HepG2 (cell line): ENCODE data around the gene HRH3. TPM values are rescaled to one million over a fixed set of nuclear protein-coding genes. Genes with fewer than 3 reads are reported as not detected.

Experiments used
- AHR ChIP-seq: IDR thresholded peaks from 2 replicates; pipeline ENCODE4 v1.6.1; 2018; ENCODE audit warnings: missing genetic modification reagents, missing compliant biosample characterization
- FOXM1 ChIP-seq: sonication (generic); formaldehyde crosslinking; IDR thresholded peaks from 2 replicates; pipeline ENCODE4 v1.5.0; 2020; ENCODE audit warnings: missing genetic modification reagents
- FOXP1 ChIP-seq, 2 experiments: fragments of 450-650 bp in 1 of 2; IDR thresholded peaks; 2 replicates each; pipeline ENCODE4 v1.6.1; 2017 to 2018; ENCODE audit warnings: antibody characterized with exemption in 1 of 2
- IRF2 ChIP-seq: IDR thresholded peaks from 2 replicates; pipeline ENCODE4 v1.6.1; 2018; ENCODE audit warnings: missing genetic modification reagents, missing compliant biosample characterization
- KAT7 ChIP-seq: IDR thresholded peaks from 2 replicates; pipeline ENCODE4 v1.6.1; 2018; ENCODE audit warnings: borderline replicate concordance, missing compliant biosample characterization
- MEIS1 ChIP-seq: sonication (generic); formaldehyde crosslinking; IDR thresholded peaks from 2 replicates; pipeline ENCODE4 v1.9.0; 2021; ENCODE audit warnings: mild to moderate bottlenecking, missing genetic modification reagents, moderate library complexity, borderline replicate concordance
- NCOA2 ChIP-seq: sonication (generic); formaldehyde crosslinking; IDR thresholded peaks from 2 replicates; pipeline ENCODE4 v1.8.0; 2022; ENCODE audit warnings: inconsistent platforms
- SMARCC2 ChIP-seq: fragments of 450-650 bp; IDR thresholded peaks from 2 replicates; pipeline ENCODE4 v1.6.1; 2017; ENCODE audit warnings: antibody characterized with exemption, mild to moderate bottlenecking
- ZNF10 ChIP-seq: sonication (generic); formaldehyde crosslinking; IDR thresholded peaks from 2 replicates; pipeline ENCODE4 v1.4.0; 2020; ENCODE audit warnings: mild to moderate bottlenecking, low read depth, missing genetic modification reagents, borderline replicate concordance
- ZNF510 ChIP-seq: sonication (generic); formaldehyde crosslinking; IDR thresholded peaks from 2 replicates; pipeline ENCODE4 v1.4.0; 2020; ENCODE audit warnings: low read depth, mild to moderate bottlenecking, missing genetic modification reagents
- ZNF577 ChIP-seq: sonication (generic); formaldehyde crosslinking; IDR thresholded peaks from 2 replicates; pipeline ENCODE4 v1.4.0; 2020; ENCODE audit warnings: mild to moderate bottlenecking, low read depth, missing genetic modification reagents, borderline replicate concordance
- ZNF672 ChIP-seq: sonication (generic); formaldehyde crosslinking; IDR thresholded peaks from 2 replicates; pipeline ENCODE4 v1.8.1; 2022; ENCODE audit warnings: missing genetic modification reagents
- ZSCAN25 ChIP-seq: sonication (generic); formaldehyde crosslinking; IDR thresholded peaks from 2 replicates; pipeline ENCODE4 v1.8.0; 2022; ENCODE audit warnings: mild to moderate bottlenecking, missing genetic modification reagents
- polyA plus RNA-seq, 8 experiments: library from polyadenylated mRNA; depleted of rRNA in 3 of 8; stranded (reverse) in 7 of 8; unstranded in 1 of 8; fragments of >200 nt; fragmentation: Illumina TruSeq in 4 of 8; extraction: Trizol in 4 of 8; gene quantifications; 2 replicates each; pipeline versions ENCODE4 v1.2.1 to v1.2.3, GENCODE V29; 2011 to 2016; ENCODE audit warnings: low read depth in 4 of 8, missing spikeins in 1 of 8, mixed read lengths in 1 of 8; ENCODE audit not compliant: insufficient read depth in 1 of 8
- total RNA-seq, 5 experiments: library from RNA; depleted of rRNA; stranded (reverse); fragments of >200 nt; fragmentation: Illumina TruSeq; extraction: Trizol; gene quantifications; 2 replicates each; pipeline ENCODE4 v1.2.3, GENCODE V29; 2016; ENCODE audit warnings: low read depth in 1 of 5
- TF ChIP-seq, protein P1 (sequence below): sonication (generic); formaldehyde crosslinking; IDR thresholded peaks from 2 replicates; pipeline ENCODE4 v1.8.1; 2022; ENCODE audit warnings: mild to moderate bottlenecking, missing genetic modification reagents
- TF ChIP-seq, protein P2 (sequence below): sonication (generic); formaldehyde crosslinking; conservative IDR thresholded peaks from 2 replicates; pipeline ENCODE4 v1.4.0; 2020; ENCODE audit warnings: missing genetic modification reagents
- TF ChIP-seq, protein P3 (sequence below): sonication (generic); formaldehyde crosslinking; IDR thresholded peaks from 2 replicates; pipeline ENCODE4 v1.8.0; 2022; ENCODE audit warnings: low read depth, missing genetic modification reagents
- TF ChIP-seq, protein P4 (sequence below): sonication (generic); formaldehyde crosslinking; IDR thresholded peaks from 2 replicates; pipeline ENCODE4 v1.8.0; 2022; ENCODE audit warnings: missing genetic modification reagents, mild to moderate bottlenecking, inconsistent platforms, borderline replicate concordance

Gene HRH3
- total and polyA plus RNA-seq, 2 of the 13 experiments (the other 11 are each of a cell fraction or from before 2014, with no cell fraction given) = 0.18 TPM; not detected in 1

DNA sequence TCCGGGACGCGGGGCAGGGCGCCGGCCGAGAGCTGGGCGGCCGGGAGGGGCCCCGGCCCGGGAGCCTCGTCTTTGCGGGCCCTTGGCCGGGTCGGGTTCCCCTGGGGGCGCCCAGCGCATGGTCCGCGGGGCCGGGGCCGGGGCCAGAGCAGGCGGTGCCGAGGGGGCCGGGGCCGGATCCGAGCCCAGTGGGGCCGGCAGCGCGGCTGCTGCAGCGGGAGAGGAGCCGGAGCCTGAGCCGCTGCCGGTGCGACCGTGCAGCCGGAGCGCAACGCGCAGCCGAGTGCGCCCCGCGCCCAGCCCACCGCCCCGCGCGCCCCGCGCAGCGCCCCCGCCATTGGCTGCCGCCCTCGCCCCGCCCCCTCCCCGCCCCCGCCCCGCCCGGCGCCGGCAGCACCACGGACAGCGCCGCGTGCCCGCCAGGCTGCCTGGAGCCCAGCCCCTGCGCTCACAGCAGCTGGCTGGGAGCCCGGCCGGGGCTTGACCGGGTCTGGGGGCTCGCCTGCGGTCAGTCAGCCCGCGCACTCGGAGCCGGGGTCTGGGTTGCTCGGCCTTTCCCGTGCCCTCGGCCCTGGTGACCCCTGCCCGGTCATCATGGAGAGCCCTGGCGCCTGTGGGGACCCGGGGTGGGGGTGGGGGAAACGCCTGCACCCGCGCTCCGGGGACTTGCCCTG lies at the start of gene HRH3 (continued):
- TF ChIP-seq KAT7 (CRISPR knock-in tag) (no peak), ZNF10 (CRISPR knock-in tag) (no peak), ZNF510 (CRISPR knock-in tag) (no peak), NCOA2 (peak; percentile 27; the same call in 1 of the 2 replicates), SMARCC2 (no peak), AHR (CRISPR knock-in tag) (peak; percentile 61; the same call in 1 of the 2 replicates), IRF2 (CRISPR knock-in tag) (peak; percentile 45; the same call in 1 of the 2 replicates), ZSCAN25 (CRISPR knock-in tag) (no peak), FOXM1 (0 out of 2 replicates have a peak, but pooled peaks have one; percentile 17), MEIS1 (no peak), ZNF672 (CRISPR knock-in tag) (no peak), FOXP1 (IDR thresholded peaks at IDR 0.05) (no peak), FOXP1 (CRISPR knock-in tag; IDR thresholded peaks at IDR 0.05) (no peak), ZNF577 (CRISPR knock-in tag) (no peak)
- TF ChIP-seq, protein P1, sequence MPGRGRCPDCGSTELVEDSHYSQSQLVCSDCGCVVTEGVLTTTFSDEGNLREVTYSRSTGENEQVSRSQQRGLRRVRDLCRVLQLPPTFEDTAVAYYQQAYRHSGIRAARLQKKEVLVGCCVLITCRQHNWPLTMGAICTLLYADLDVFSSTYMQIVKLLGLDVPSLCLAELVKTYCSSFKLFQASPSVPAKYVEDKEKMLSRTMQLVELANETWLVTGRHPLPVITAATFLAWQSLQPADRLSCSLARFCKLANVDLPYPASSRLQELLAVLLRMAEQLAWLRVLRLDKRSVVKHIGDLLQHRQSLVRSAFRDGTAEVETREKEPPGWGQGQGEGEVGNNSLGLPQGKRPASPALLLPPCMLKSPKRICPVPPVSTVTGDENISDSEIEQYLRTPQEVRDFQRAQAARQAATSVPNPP (CRISPR knock-in tag) = 0 out of 2 replicates have a peak, but pooled peaks have one; percentile 31
- TF ChIP-seq, protein P2, sequence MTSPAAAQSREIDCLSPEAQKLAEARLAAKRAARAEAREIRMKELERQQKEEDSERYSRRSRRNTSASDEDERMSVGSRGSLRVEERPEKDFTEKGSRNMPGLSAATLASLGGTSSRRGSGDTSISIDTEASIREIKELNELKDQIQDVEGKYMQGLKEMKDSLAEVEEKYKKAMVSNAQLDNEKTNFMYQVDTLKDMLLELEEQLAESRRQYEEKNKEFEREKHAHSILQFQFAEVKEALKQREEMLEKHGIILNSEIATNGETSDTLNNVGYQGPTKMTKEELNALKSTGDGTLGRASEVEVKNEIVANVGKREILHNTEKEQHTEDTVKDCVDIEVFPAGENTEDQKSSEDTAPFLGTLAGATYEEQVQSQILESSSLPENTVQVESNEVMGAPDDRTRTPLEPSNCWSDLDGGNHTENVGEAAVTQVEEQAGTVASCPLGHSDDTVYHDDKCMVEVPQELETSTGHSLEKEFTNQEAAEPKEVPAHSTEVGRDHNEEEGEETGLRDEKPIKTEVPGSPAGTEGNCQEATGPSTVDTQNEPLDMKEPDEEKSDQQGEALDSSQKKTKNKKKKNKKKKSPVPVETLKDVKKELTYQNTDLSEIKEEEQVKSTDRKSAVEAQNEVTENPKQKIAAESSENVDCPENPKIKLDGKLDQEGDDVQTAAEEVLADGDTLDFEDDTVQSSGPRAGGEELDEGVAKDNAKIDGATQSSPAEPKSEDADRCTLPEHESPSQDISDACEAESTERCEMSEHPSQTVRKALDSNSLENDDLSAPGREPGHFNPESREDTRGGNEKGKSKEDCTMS = 0 out of 2 replicates have a peak, but pooled peaks have one; percentile 51
- TF ChIP-seq, protein P3, sequence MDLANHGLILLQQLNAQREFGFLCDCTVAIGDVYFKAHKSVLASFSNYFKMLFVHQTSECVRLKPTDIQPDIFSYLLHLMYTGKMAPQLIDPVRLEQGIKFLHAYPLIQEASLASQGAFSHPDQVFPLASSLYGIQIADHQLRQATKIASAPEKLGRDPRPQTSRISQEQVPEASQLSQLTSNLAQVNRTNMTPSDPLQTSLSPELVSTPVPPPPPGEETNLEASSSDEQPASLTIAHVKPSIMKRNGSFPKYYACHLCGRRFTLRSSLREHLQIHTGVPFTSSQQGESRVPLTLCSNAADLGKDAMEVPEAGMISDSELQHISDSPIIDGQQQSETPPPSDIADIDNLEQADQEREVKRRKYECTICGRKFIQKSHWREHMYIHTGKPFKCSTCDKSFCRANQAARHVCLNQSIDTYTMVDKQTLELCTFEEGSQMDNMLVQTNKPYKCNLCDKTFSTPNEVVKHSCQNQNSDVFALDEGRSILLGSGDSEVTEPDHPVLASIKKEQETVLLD (CRISPR knock-in tag) = 0 out of 2 replicates have a peak, but pooled peaks have one; percentile 60
- TF ChIP-seq, protein P4, sequence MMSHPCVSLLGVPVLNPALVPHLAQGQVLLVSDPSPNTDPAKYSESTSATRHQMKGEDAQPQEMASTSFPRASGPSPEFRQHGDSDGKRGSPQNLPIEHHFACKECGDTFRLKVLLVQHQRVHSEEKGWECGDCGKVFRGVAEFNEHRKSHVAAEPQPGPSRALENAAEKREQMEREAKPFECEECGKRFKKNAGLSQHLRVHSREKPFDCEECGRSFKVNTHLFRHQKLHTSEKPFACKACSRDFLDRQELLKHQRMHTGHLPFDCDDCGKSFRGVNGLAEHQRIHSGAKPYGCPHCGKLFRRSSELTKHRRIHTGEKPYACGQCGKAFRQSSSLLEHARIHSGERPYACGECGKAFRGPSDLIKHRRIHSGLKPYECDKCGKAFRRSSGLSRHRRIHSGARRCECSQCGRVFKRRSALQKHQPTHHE (CRISPR knock-in tag) = 0 out of 2 replicates have a peak, but pooled peaks have one; percentile 59
